H1 (cell line): ENCODE results near the gene ASB4. TPM values are rescaled to one million over a fixed set of nuclear protein-coding genes. Genes with fewer than 3 reads are reported as not detected.

ENCODE experiments used
- CTCF ChIA-PET: fragments of 300-600 bp; sonication (Branson Sonifier 250); formaldehyde crosslinking; loops from one replicate; lab custom pipeline; 2021; ENCODE audit not compliant: partially characterized antibody; lab: Charles Lee
- POLR2A ChIA-PET: fragments of 300-600 bp; sonication (Branson Sonifier 250); formaldehyde crosslinking; loops from one replicate; lab custom pipeline; 2021; ENCODE audit warnings: inconsistent platforms; ENCODE audit not compliant: partially characterized antibody; lab: Charles Lee
- DNase-seq, 2 experiments: peaks; one replicate each; pipeline versions ENCODE4 v3.0.0 to v3.0.0-alpha.2; 2010 to 2022; ENCODE audit warnings: low spot score in 2 of 2, low read depth in 1 of 2, mixed read lengths in 1 of 2
- FAIRE-seq: peaks from 2 replicates; lab custom pipeline; 2011; peaks lifted over from hg19 to GRCh38; lab: Jason Lieb, UNC
- H2AFZ ChIP-seq: 2 replicates; pipeline ENCODE4 v1.8.1; 2012; ENCODE audit warnings: low read length, inconsistent platforms
- H2AK5ac ChIP-seq: 2 replicates; pipeline ENCODE4 v1.6.1; 2013; ENCODE audit warnings: low read depth, low read length
- H2BK120ac ChIP-seq: replicated peaks from 2 replicates; pipeline ENCODE3; 2013; ENCODE audit warnings: low read depth, low read length, inconsistent platforms
- H2BK12ac ChIP-seq: 2 replicates; pipeline ENCODE4 v1.6.1; 2013; ENCODE audit warnings: low read depth, low read length
- H2BK15ac ChIP-seq: 2 replicates; pipeline ENCODE4 v1.6.1; 2013; ENCODE audit warnings: low read length
- H2BK20ac ChIP-seq: 2 replicates; pipeline ENCODE4 v1.6.1; 2013; ENCODE audit warnings: low read length
- H2BK5ac ChIP-seq: 2 replicates; pipeline ENCODE4 v1.6.1; 2013; ENCODE audit warnings: low read depth, low read length
- H3K14ac ChIP-seq: 2 replicates; pipeline ENCODE4 v1.6.1; 2013; ENCODE audit warnings: inconsistent platforms; ENCODE audit not compliant: insufficient read length
- H3K18ac ChIP-seq: 2 replicates; pipeline ENCODE4 v1.6.1; 2013; ENCODE audit warnings: low read length; ENCODE audit errors: extremely low read depth
- H3K23ac ChIP-seq: 2 replicates; pipeline ENCODE4 v1.6.1; 2013; ENCODE audit warnings: inconsistent platforms; ENCODE audit not compliant: insufficient read length
- H3K23me2 ChIP-seq: 2 replicates; pipeline ENCODE4 v1.6.1; 2013; ENCODE audit warnings: low read depth, low read length
- H3K27ac ChIP-seq: 2 replicates; pipeline ENCODE4 v1.6.1; 2011; ENCODE audit warnings: low read depth, low read length, inconsistent platforms
- H3K27me3 ChIP-seq, 4 experiments: replicated peaks in 1 of 4; 1 replicate in 1 of 4; 2 replicates in 3 of 4; pipeline versions ENCODE4 v1.6.1 to v1.8.1; 2011 to 2013; ENCODE audit warnings: low read length in 3 of 4, mild to moderate bottlenecking in 3 of 4, inconsistent platforms in 2 of 4, mixed read lengths in 2 of 4, moderate library complexity in 1 of 4; ENCODE audit not compliant: control insufficient read depth in 3 of 4, insufficient read depth in 3 of 4; ENCODE audit errors: extremely low read depth in 1 of 4
- H3K36me3 ChIP-seq, 4 experiments: 2 replicates each; pipeline versions ENCODE4 v1.6.1 to v1.8.1; 2011 to 2013; ENCODE audit warnings: mild to moderate bottlenecking in 4 of 4, low read length in 3 of 4, moderate library complexity in 2 of 4, control low read depth in 1 of 4, inconsistent platforms in 1 of 4; ENCODE audit not compliant: insufficient read depth in 4 of 4, control insufficient read depth in 2 of 4
- H3K4ac ChIP-seq: replicated peaks from 2 replicates; pipeline ENCODE3; 2013; ENCODE audit warnings: low read length, low read depth, mixed read lengths, inconsistent platforms; ENCODE audit not compliant: insufficient read length
- H3K4me1 ChIP-seq, 4 experiments: replicated peaks in 1 of 4; 1 replicate in 1 of 4; 2 replicates in 3 of 4; pipeline versions ENCODE4 v1.6.1 to v1.8.1; 2011 to 2013; ENCODE audit warnings: low read length in 3 of 4, inconsistent platforms in 2 of 4, mixed read lengths in 1 of 4; ENCODE audit not compliant: insufficient read depth in 4 of 4, control insufficient read depth in 3 of 4
- H3K4me2 ChIP-seq, 2 experiments: 2 replicates each; pipeline versions ENCODE4 v1.6.1 to v1.8.1; 2011 to 2013; ENCODE audit warnings: low read depth in 2 of 2, low read length in 2 of 2, control low read depth in 1 of 2, inconsistent platforms in 1 of 2, mild to moderate bottlenecking in 1 of 2; ENCODE audit not compliant: insufficient read depth in 1 of 2
- H3K4me3 ChIP-seq, 4 experiments: fragments of 200-600, 300-600 bp in 1 of 4; sonication (generic), shearing (Covaris generic), sonication (Bioruptor Twin) in 1 of 4; 2 replicates each; pipeline versions ENCODE4 v1.5.1 to v1.8.1; 2011 to 2016; ENCODE audit warnings: low read length in 4 of 4, low read depth in 3 of 4, control low read depth in 2 of 4, inconsistent platforms in 2 of 4, mild to moderate bottlenecking in 2 of 4, mixed read lengths in 1 of 4, moderate library complexity in 1 of 4; ENCODE audit not compliant: insufficient read depth in 2 of 4; ENCODE audit errors: extremely low read depth in 1 of 4
- H3K56ac ChIP-seq: replicated peaks from 2 replicates; pipeline ENCODE3; 2013; ENCODE audit warnings: low read depth, mild to moderate bottlenecking, mixed read lengths, low read length, inconsistent platforms; ENCODE audit not compliant: insufficient read length
- H3K79me1 ChIP-seq: 2 replicates; pipeline ENCODE4 v1.6.1; 2013; ENCODE audit warnings: low read depth, low read length, control low read depth
- H3K79me2 ChIP-seq, 2 experiments: 2 replicates each; pipeline versions ENCODE4 v1.6.1 to v1.8.1; 2012 to 2013; ENCODE audit warnings: low read length in 2 of 2, mild to moderate bottlenecking in 2 of 2, inconsistent platforms in 1 of 2; ENCODE audit not compliant: insufficient read depth in 2 of 2, control insufficient read depth in 1 of 2
- H3K9ac ChIP-seq, 4 experiments: replicated peaks in 1 of 4; 1 replicate in 1 of 4; 2 replicates in 3 of 4; pipeline versions ENCODE4 v1.6.1 to v1.8.1; 2011 to 2013; ENCODE audit warnings: low read depth in 3 of 4, low read length in 3 of 4, control low read depth in 2 of 4, mild to moderate bottlenecking in 2 of 4, moderate library complexity in 2 of 4, inconsistent platforms in 1 of 4; ENCODE audit errors: extremely low read depth in 1 of 4
- H3K9me3 ChIP-seq, 2 experiments: 2 replicates each; pipeline versions ENCODE4 v1.6.1 to v1.8.1; 2012 to 2013; ENCODE audit warnings: mild to moderate bottlenecking in 2 of 2, moderate library complexity in 2 of 2, control low read depth in 1 of 2, inconsistent platforms in 1 of 2, low read depth in 1 of 2, low read length in 1 of 2, mixed read lengths in 1 of 2; ENCODE audit not compliant: insufficient read depth in 2 of 2
- H4K20me1 ChIP-seq, 2 experiments: replicated peaks in 1 of 2; 2 replicates each; pipeline versions ENCODE3 to v1.8.1; 2011 to 2013; ENCODE audit warnings: inconsistent platforms in 2 of 2, low read length in 2 of 2, mild to moderate bottlenecking in 1 of 2; ENCODE audit not compliant: insufficient read depth in 2 of 2, control insufficient read depth in 1 of 2
- H4K5ac ChIP-seq: 2 replicates; pipeline ENCODE4 v1.6.1; 2013; ENCODE audit warnings: low read length, low read depth, mixed read lengths, inconsistent platforms; ENCODE audit not compliant: insufficient read length
- H4K8ac ChIP-seq: 2 replicates; pipeline ENCODE4 v1.8.0; 2013; ENCODE audit warnings: mild to moderate bottlenecking, moderate library complexity, low read length, inconsistent platforms; ENCODE audit not compliant: insufficient read depth; ENCODE audit errors: extremely low read depth
- H4K91ac ChIP-seq: replicated peaks from 2 replicates; pipeline ENCODE3; 2013; ENCODE audit warnings: low read length, mixed read lengths, inconsistent platforms; ENCODE audit not compliant: insufficient read length
- CEBPB ChIP-seq: IDR thresholded peaks from 2 replicates; pipeline ENCODE4 v1.6.1; 2012; ENCODE audit warnings: low read depth, low read length
- CREB1 ChIP-seq: IDR thresholded peaks from 2 replicates; pipeline ENCODE4 v1.6.1; 2012; ENCODE audit warnings: inconsistent platforms
- CTBP2 ChIP-seq: IDR thresholded peaks from 2 replicates; pipeline ENCODE4 v1.7.0; 2011; ENCODE audit warnings: borderline replicate concordance, mild to moderate bottlenecking, moderate library complexity, mixed read lengths, low read length; ENCODE audit not compliant: insufficient read depth, insufficient read length
- RAD21 ChIP-seq, 2 experiments: IDR thresholded peaks in 1 of 2; conservative IDR thresholded peaks in 1 of 2; 2 replicates each; pipeline ENCODE4 v1.6.1; 2011; ENCODE audit warnings: low read depth in 2 of 2, low read length in 2 of 2, improper control_type of control experiment in 1 of 2, inconsistent platforms in 1 of 2, mild to moderate bottlenecking in 1 of 2, moderate library complexity in 1 of 2
- TAF7 ChIP-seq: optimal IDR thresholded peaks from 2 replicates; pipeline ENCODE3; 2011; ENCODE audit warnings: low read depth, mild to moderate bottlenecking, inconsistent platforms, low read length, moderate library complexity, borderline replicate concordance
- WGBS, 2 experiments: shearing (Covaris generic) in 1 of 2; methylation state at CpG; one replicate each; pipeline versions ENCODE4 v1.1.6 to v1.1.7; 2013 to 2015; ENCODE audit warnings: low lambda C conversion rate in 2 of 2, mixed read lengths in 2 of 2, inconsistent platforms in 1 of 2, low coverage in 1 of 2, missing lambda C conversion rate in 1 of 2; ENCODE audit not compliant: insufficient replicate concordance in 2 of 2, insufficient coverage in 1 of 2, insufficient read length in 1 of 2; ENCODE audit errors: extremely low coverage in 1 of 2, missing lambda C conversion rate in 1 of 2; 5-methylcytosine and 5-hydroxymethylcytosine counted together
- polyA plus RNA-seq, 7 experiments: library from polyadenylated mRNA; depleted of rRNA in 3 of 7; stranded (reverse) in 5 of 7; unstranded in 2 of 7; fragments of >200 nt in 5 of 7; fragments of 200-250 nt in 2 of 7; gene quantifications; 1 replicate in 5 of 7; 2 replicates in 1 of 7; 4 replicates in 1 of 7; pipeline versions ENCODE4 v1.2.1 to v1.2.3, GENCODE V29; 2011 to 2013; ENCODE audit warnings: missing spikeins in 2 of 7, mixed read lengths in 2 of 7
- total RNA-seq: library from RNA; stranded (reverse); fragmentation: NEBNext Ultra II Directional; extraction: Animal tissue kit (Norgen Biotek cat#: 25700); gene quantifications from 2 replicates; pipeline ENCODE4 v1.2.1, GENCODE V29; 2021
- TF ChIP-seq, protein P1 (sequence below): IDR thresholded peaks from 2 replicates; pipeline ENCODE4 v1.6.1; 2012; ENCODE audit warnings: inconsistent platforms

Gene ASB4
- total and polyA plus RNA-seq, 2 of the 8 experiments (the other 6 are each of a cell fraction or from before 2014, with no cell fraction given), result not detected

DNA sequence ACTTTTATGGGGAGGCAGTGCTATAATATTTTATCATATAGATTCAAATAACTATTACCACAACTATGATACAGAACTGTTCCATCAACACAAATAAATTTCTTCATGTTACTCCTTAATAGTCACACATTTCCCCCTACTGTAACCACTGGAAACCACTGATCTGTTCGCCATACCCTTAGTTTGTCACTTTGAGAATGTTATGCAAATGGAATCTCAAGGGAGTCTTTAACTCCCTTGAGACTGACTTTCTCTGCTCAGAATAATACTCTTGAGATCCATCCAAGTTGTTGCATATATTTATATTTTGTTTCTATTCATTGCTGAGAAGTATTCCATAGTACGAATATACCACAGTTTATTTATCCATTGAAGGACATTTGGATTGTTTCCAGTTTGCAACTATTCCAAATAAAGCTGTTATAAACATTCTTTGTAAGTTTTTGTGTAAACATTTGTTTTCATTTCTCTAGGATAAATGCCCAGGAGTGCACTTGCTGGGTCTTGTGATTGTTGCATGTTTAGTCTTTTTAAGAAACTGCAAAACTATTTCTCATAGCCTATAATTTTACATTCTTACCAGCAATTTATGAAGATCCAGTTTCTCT is 31.2 kb upstream of the ASB4 start:
- no peak overlapping the region for H2AK5ac ChIP-seq
- ChIA-PET CTCF (interaction anchor here (1.2 kb wide), 2 partner anchors 13 to 22 kb away, joined by 3 to 5 read pairs; no protein-coding TSS in a partner anchor), POLR2A (no interaction called here)
- H2AFZ ChIP-seq, result no peak overlapping the region
- H3K27me3 ChIP-seq, result no peaks in the 10 kb centered on the region
- no peaks in the 10 kb centered on the region for H3K4me1 ChIP-seq
- FAIRE-seq (no peak), DNase-seq (no peak)
- H2BK5ac ChIP-seq, result no peak overlapping the region
- no peak overlapping the region for H3K4me2 ChIP-seq
- H2BK15ac ChIP-seq, result no peak overlapping the region
- no peak overlapping the region for H4K5ac ChIP-seq
- no peaks in the 10 kb centered on the region for H3K79me2 ChIP-seq
- H3K79me1 ChIP-seq, result no peaks in the 10 kb centered on the region
- no peak overlapping the region for H2BK120ac ChIP-seq
- H3K9ac ChIP-seq, result no peak overlapping the region
- no peaks in the 10 kb centered on the region for H3K36me3 ChIP-seq
- no peak overlapping the region for H4K91ac ChIP-seq
- H3K23me2 ChIP-seq, result no peaks in the 10 kb centered on the region
- no peak overlapping the region for H3K56ac ChIP-seq
- H3K9me3 ChIP-seq, result peaks cover 0 to 6% of the 10 kb centered on the region in 2 experiments; a peak in 1 of 4 replicates
- H2BK20ac ChIP-seq, result no peak overlapping the region
- no peak for TF ChIP-seq TAF7
- TF ChIP-seq, protein P1, sequence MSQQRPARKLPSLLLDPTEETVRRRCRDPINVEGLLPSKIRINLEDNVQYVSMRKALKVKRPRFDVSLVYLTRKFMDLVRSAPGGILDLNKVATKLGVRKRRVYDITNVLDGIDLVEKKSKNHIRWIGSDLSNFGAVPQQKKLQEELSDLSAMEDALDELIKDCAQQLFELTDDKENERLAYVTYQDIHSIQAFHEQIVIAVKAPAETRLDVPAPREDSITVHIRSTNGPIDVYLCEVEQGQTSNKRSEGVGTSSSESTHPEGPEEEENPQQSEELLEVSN, result no peak
- no peak for TF ChIP-seq CEBPB
- TF ChIP-seq CREB1, result no peak
- no peak for TF ChIP-seq CTBP2
- no peak for TF ChIP-seq RAD21 (IDR thresholded peaks at IDR 0.05 in 1 of 2, conservative IDR thresholded peaks at IDR 0.05 in 1 of 2; ENCODE audit: low read depth in 2 of 2, low read length in 2 of 2)
- no peak overlapping the region for H4K8ac ChIP-seq
- H3K27ac ChIP-seq, result no peak overlapping the region
- H2BK12ac ChIP-seq, result no peak overlapping the region
- no peak overlapping the region for H3K4me3 ChIP-seq
- WGBS, 2 experiments, result 89% methylated on average over 2 of the region's 2 CpGs; no CpG with 5 or more reads in 1 of the 2 experiments
- H3K18ac ChIP-seq, result no peak overlapping the region
- no peak overlapping the region for H3K23ac ChIP-seq
- no peaks in the 10 kb centered on the region for H4K20me1 ChIP-seq
- no peak overlapping the region for H3K14ac ChIP-seq
- H3K4ac ChIP-seq, result no peak overlapping the region
